Activated CD8-positive, alpha-beta memory T cell treated with anti-CD3 and anti-CD28 coated beads, Interleukin-2, amount 50 U/mL, for 48 hours (primary cell): ENCODE measurements around the gene CDHR1.

Experiments
- DNase-seq: peaks from one replicate; pipeline ENCODE4 v3.0.0-alpha.2; 2020

Gene CDHR1

GRCh38 chr10:84201244-84201606 lies 6.9 kb downstream of the CDHR1 start:
- DNase-seq: no peak

- no peak for DNase-seq
Observed at GRCh38 chr10:84201682-84202081, 7.3 kb downstream of the CDHR1 start.

- DNase-seq: no peak
Observed at GRCh38 chr10:84202349-84202748, 8.0 kb downstream of the CDHR1 start.

GRCh38 chr10:84204122-84204521 lies 9.8 kb downstream of the CDHR1 start:
- no peak for DNase-seq

GRCh38 chr10:84204610-84205009 lies 10.3 kb downstream of the CDHR1 start:
- no peak for DNase-seq

- peak; percentile 82 for DNase-seq
Observed at GRCh38 chr10:84205049-84205852, 10.9 kb downstream of the CDHR1 start.

- DNase-seq: no peak
Observed at GRCh38 chr10:84205853-84206525, 11.7 kb downstream of the CDHR1 start.

GRCh38 chr10:84208023-84208422 lies 13.7 kb downstream of the CDHR1 start:
- no peak for DNase-seq

- DNase-seq: no peak
Observed at GRCh38 chr10:84211566-84211965, 17.2 kb downstream of the CDHR1 start.

- no peak for DNase-seq
Observed at GRCh38 chr10:84212014-84212413, 17.7 kb downstream of the CDHR1 start.

- DNase-seq: no peak
Observed at GRCh38 chr10:84213076-84213475, 18.7 kb downstream of the CDHR1 start.

GRCh38 chr10:84214046-84214572 lies 19.8 kb downstream of the CDHR1 start:
- no peak for DNase-seq

GRCh38 chr10:84214612-84215235 lies 20.4 kb downstream of the CDHR1 start:
- DNase-seq: peak; percentile 70

- DNase-seq: no peak
Observed at GRCh38 chr10:84216834-84217233, 22.5 kb downstream of the CDHR1 start.

- DNase-seq: no peak
Observed at GRCh38 chr10:84217746-84218145, 23.4 kb downstream of the CDHR1 start.

- no peak for DNase-seq
Observed at GRCh38 chr10:84221916-84222315, 27.6 kb downstream of the CDHR1 start.

- no peak for DNase-seq
Observed at GRCh38 chr10:84224411-84225028, 30.2 kb downstream of the CDHR1 start.

- no peak for DNase-seq
Observed at GRCh38 chr10:84225427-84226173, 31.3 kb downstream of the CDHR1 start, which contains the start of gene LRIT2. TSS of gene LRIT2 (minus strand) at chr10:84225544. CDS start at chr10:84225520, 24 bp downstream.

- DNase-seq: no peak
Observed at GRCh38 chr10:84226616-84227015, 32.3 kb downstream of the CDHR1 start.

GRCh38 chr10:84227810-84228209 lies 33.5 kb downstream of the CDHR1 start:
- DNase-seq: no peak

GRCh38 chr10:84230359-84230758 lies 36.0 kb downstream of the CDHR1 start:
- DNase-seq: no peak

- DNase-seq: no peak
Observed at GRCh38 chr10:84232376-84232775, 38.0 kb downstream of the CDHR1 start.
